Ramos (cell line): Measurements from ENCODE around the gene PDE11A.

Source experiments
- in situ Hi-C: fragments of 300-500 bp; cut with MboI; formaldehyde crosslinking; loops from one replicate; pipeline ENCODE4 v1.14.3; 2022; ENCODE audit warnings: low sequenced_read_pairs; ENCODE audit not compliant: unreplicated experiment

PDE11A gene

GRCh38 chr2:177714704-177715103, 357.9 kb downstream of the PDE11A start:
- in situ Hi-C loops, result no loop called here

- in situ Hi-C loops, result no loop called here
These were observed 360.1 kb downstream of the PDE11A start for GRCh38 chr2:177712462-177712861.

GRCh38 chr2:177711483-177712265, 360.9 kb downstream of the PDE11A start:
- in situ Hi-C loops, result no loop called here

GRCh38 chr2:177710889-177711288, 361.7 kb downstream of the PDE11A start:
- in situ Hi-C loops, result no loop called here

GRCh38 chr2:177709986-177710401, 362.6 kb downstream of the PDE11A start:
- in situ Hi-C loops, result no loop called here

GRCh38 chr2:177708660-177709444, 363.7 kb downstream of the PDE11A start:
- in situ Hi-C loops, result no loop called here

GRCh38 chr2:177708106-177708505, 364.5 kb downstream of the PDE11A start:
- in situ Hi-C loops, result no loop called here

- in situ Hi-C loops, result no loop called here
These were observed 366.9 kb downstream of the PDE11A start for GRCh38 chr2:177705511-177706173.

- in situ Hi-C loops, result no loop called here
These were observed 369.4 kb downstream of the PDE11A start for GRCh38 chr2:177703159-177703558.

- in situ Hi-C loops, result no loop called here
These were observed 374.3 kb downstream of the PDE11A start for GRCh38 chr2:177698281-177698680.

GRCh38 chr2:177694348-177694747, 378.2 kb downstream of the PDE11A start:
- in situ Hi-C loops, result no loop called here

GRCh38 chr2:177693658-177694339, 378.8 kb downstream of the PDE11A start:
- in situ Hi-C loops, result no loop called here

GRCh38 chr2:177692783-177693269, 379.8 kb downstream of the PDE11A start:
- in situ Hi-C loops, result no loop called here

GRCh38 chr2:177692042-177692782, 380.4 kb downstream of the PDE11A start:
- in situ Hi-C loops, result no loop called here

- in situ Hi-C loops, result no loop called here
These were observed 381.4 kb downstream of the PDE11A start for GRCh38 chr2:177691177-177691576.

GRCh38 chr2:177689623-177690022, 383.0 kb downstream of the PDE11A start:
- in situ Hi-C loops, result no loop called here

- in situ Hi-C loops, result no loop called here
These were observed 383.7 kb downstream of the PDE11A start for GRCh38 chr2:177688844-177689243.

GRCh38 chr2:177683661-177684069, 388.9 kb downstream of the PDE11A start:
- in situ Hi-C loops, result no loop called here

- in situ Hi-C loops, result no loop called here
These were observed 389.5 kb downstream of the PDE11A start for GRCh38 chr2:177682836-177683660.
